AG10803 (cell line): ENCODE measurements around the gene TMEM63C.

ENCODE experiments used
- DNase-seq: peaks from one replicate; pipeline ENCODE4 v3.0.0; 2010; ENCODE audit warnings: low read depth
- H3K4me3 ChIP-seq: 2 replicates; pipeline ENCODE4 v1.5.1; 2011; ENCODE audit warnings: mild to moderate bottlenecking, low read length, control low read depth
- CTCF ChIP-seq: conservative IDR thresholded peaks from 2 replicates; pipeline ENCODE4 v1.5.1; 2011; ENCODE audit warnings: mild to moderate bottlenecking, low read length, control low read depth, inconsistent platforms

The TMEM63C gene

DNA sequence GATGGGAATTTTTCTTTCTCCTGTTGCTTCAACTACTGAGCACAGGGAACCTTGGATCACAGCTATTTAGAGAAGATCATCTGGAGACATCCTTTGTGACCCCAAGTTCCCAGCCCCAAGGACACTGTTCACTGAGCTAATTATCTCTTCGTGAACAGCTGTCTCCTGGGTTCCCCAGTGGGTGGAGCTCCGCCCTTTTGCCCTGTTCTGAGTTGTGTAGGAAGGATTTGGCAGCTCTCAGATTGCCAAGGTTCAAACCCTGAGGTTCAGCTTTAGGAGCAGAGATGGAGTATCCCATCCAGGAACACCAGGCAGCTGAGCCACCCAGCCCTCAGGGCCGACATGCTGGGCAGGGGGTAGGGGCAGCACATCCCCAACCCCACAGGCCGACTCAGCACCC, 57.4 kb downstream of the TMEM63C start:
- H3K4me3 ChIP-seq, result no peak overlapping the region
- DNase-seq, result no peak
- no peak for TF ChIP-seq CTCF

DNA sequence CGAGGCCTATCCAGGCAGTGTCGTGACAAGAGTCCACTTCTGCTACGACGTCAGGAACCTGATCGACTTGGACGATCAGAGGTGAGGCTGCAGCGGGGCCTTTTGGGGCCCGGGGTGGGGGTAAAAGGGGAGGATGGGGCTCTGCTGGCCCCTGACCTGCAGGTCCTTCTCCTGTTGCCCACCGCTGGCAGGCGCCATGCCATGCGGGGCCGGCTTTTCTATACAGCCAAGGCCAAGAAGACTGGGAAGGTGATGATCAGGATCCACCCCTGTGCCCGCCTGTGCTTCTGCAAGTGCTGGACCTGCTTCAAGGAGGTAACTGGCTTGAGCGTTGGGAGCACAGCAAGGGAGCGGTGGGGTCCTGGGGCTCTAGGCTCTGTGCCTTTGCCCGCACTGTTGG, 57.8 kb downstream of the TMEM63C start:
- no peak for DNase-seq
- TF ChIP-seq CTCF, result no peak
- H3K4me3 ChIP-seq, result no peak overlapping the region

DNA sequence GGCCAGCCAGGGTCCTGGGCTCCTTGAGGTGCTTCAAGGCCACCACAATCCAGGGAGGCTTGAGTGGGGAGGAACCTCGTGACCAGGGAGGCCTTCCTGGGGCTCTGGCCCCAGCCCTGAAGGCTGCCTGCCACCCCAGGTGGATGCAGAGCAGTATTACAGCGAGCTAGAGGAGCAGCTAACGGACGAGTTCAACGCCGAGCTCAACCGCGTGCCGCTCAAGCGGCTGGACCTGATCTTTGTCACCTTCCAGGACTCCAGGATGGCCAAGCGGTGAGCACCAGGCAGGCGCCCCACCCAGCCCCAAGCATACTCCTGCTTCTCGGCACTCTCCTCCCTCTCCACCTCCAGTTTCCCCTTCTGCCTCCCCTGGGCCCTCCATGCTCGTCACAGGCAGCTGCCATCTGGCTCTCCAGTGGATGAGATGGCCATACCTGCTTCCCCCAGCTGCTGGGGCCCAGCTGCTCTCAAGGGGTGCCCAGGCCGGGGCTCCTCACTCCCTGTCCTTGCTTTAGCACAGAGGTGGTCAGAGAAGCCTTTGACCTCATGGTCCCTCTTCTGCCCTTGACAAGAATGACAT, 58.8 kb downstream of the TMEM63C start:
- no peak overlapping the region for H3K4me3 ChIP-seq
- no peak for DNase-seq

DNA sequence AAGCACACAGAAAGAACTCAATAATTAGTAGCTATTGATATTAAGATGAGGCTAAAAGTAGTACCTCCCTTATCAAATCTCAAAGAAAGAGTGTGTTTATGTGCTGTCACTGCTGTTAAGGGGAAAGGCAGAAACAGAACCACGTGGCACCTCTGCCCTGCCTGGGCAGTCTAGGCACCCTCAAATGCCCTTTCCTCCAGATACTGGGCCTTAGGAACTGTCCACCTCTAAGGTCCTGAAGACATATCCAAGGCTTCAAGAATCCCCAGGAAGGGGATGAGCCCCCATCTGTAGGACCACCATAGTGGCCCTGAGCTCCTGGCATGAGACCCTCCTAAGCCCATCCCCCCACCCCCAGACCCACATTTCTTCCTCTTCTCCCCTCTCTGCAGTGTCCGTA, 60.4 kb downstream of the TMEM63C start:
- DNase-seq, result no peak

More for the DNA sequence above, 58.8 kb downstream of the TMEM63C start:
- no peak for TF ChIP-seq CTCF

DNA sequence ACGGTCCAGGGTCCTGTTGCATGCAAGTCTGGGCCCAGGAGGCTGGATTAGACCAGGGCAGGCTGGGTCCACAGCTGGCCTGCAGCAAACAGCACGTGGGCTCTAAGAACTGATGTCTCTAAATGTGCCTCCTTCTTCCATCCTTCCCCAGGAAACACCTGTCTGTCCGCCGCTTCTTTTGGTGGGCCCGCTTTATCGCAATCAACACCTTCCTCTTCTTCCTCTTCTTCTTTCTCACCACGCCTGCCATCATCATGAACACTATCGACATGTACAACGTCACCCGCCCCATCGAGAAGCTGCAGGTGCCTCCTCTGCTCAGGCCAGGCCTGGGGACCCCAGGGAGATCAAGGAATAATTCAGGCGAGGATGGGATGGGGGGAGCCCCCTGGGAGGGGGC, 61.2 kb downstream of the TMEM63C start:
- H3K4me3 ChIP-seq, result no peak overlapping the region
- no peak for TF ChIP-seq CTCF
- no peak for DNase-seq

More for the DNA sequence above, 60.4 kb downstream of the TMEM63C start:
- H3K4me3 ChIP-seq, result no peak overlapping the region
- no peak for TF ChIP-seq CTCF

GRCh38 chr14:77243853-77244252, 62.3 kb downstream of the TMEM63C start:
- TF ChIP-seq CTCF, result no peak
- no peak for DNase-seq
- no peak overlapping the region for H3K4me3 ChIP-seq

GRCh38 chr14:77245820-77246219, 64.2 kb downstream of the TMEM63C start:
- no peak overlapping the region for H3K4me3 ChIP-seq
- no peak for TF ChIP-seq CTCF
- no peak for DNase-seq
